Measurements from ENCODE around the gene F8.
"Not testable (repeated sequence)": the region's sequence is repeated elsewhere in the genome, so short reads cannot be mapped to it uniquely, and the experiment has no call there.

F8 gene

GRCh38 chrX:154885057-154885456 is 137.5 kb downstream of the F8 start:
- DNase-seq (ENCODE audit: low read depth in 2 of 2), result not testable (repeated sequence)

- DNase-seq (ENCODE audit: low read depth in 2 of 2), result not testable (repeated sequence)
Measured at GRCh38 chrX:154884069-154884468, 138.5 kb downstream of the F8 start.

- DNase-seq (ENCODE audit: low read depth in 2 of 2), result no peak
Measured at GRCh38 chrX:154873329-154873728, 149.2 kb downstream of the F8 start.

GRCh38 chrX:154868522-154868921 is 154.0 kb downstream of the F8 start:
- not testable (repeated sequence) for DNase-seq (ENCODE audit: low read depth in 2 of 2)

GRCh38 chrX:154855256-154855655 is 167.3 kb downstream of the F8 start:
- DNase-seq (ENCODE audit: low read depth in 2 of 2), result no peak

- DNase-seq (ENCODE audit: low read depth in 2 of 2), result no peak
Measured at GRCh38 chrX:154850957-154851611, 171.4 kb downstream of the F8 start.

GRCh38 chrX:154840856-154841255 is 181.7 kb downstream of the F8 start:
- DNase-seq (ENCODE audit: low read depth in 2 of 2), result no peak

GRCh38 chrX:154836163-154836562 is 186.4 kb downstream of the F8 start:
- no peak for DNase-seq (ENCODE audit: low read depth in 2 of 2)

- no peak for DNase-seq (ENCODE audit: low read depth in 2 of 2)
Measured at GRCh38 chrX:154834562-154834961, 188.0 kb downstream of the F8 start, which contains the start of gene SMIM9. SMIM9 (minus strand) TSS chrX:154834662; CDS start chrX:154830856, 3,806 bp downstream.

GRCh38 chrX:154833746-154834274 is 188.7 kb downstream of the F8 start:
- DNase-seq (ENCODE audit: low read depth in 2 of 2), result no peak

- no peak for DNase-seq (ENCODE audit: low read depth in 2 of 2)
Measured at GRCh38 chrX:154829926-154830442, 192.5 kb downstream of the F8 start.

- no peak for DNase-seq (ENCODE audit: low read depth in 2 of 2)
Measured at GRCh38 chrX:154829134-154829533, 193.4 kb downstream of the F8 start.

GRCh38 chrX:154828016-154828408 is 194.5 kb downstream of the F8 start:
- no peak for DNase-seq (ENCODE audit: low read depth in 2 of 2)

- DNase-seq (ENCODE audit: low read depth in 2 of 2), result no peak
Measured at GRCh38 chrX:154827194-154828015, 195.1 kb downstream of the F8 start.

- DNase-seq (ENCODE audit: low read depth in 2 of 2), result not testable (repeated sequence)
Measured at GRCh38 chrX:154825586-154825985, 196.9 kb downstream of the F8 start.

GRCh38 chrX:154824638-154825037 is 197.9 kb downstream of the F8 start:
- no peak for DNase-seq (ENCODE audit: low read depth in 2 of 2)

- no peak for DNase-seq (ENCODE audit: low read depth in 2 of 2)
Measured at GRCh38 chrX:154822029-154822428, 200.5 kb downstream of the F8 start.

- no peak for DNase-seq (ENCODE audit: low read depth in 2 of 2)
Measured at GRCh38 chrX:154821523-154821922, 201.0 kb downstream of the F8 start.

GRCh38 chrX:154819771-154820341 is 202.7 kb downstream of the F8 start:
- DNase-seq (ENCODE audit: low read depth in 2 of 2), result no peak

GRCh38 chrX:154818916-154819770 is 203.4 kb downstream of the F8 start:
- no peak for DNase-seq (ENCODE audit: low read depth in 2 of 2)

- DNase-seq (ENCODE audit: low read depth in 2 of 2), result not testable (repeated sequence)
Measured at GRCh38 chrX:154817048-154817618, 205.4 kb downstream of the F8 start.
